Fibroblast of lung (primary cell): ENCODE results near the gene ASB18. TPM values are rescaled to one million over a fixed set of nuclear protein-coding genes. Genes with fewer than 3 reads are reported as not detected.

Experiments
- DNase-seq, 2 donors: peaks; one replicate each; pipeline versions ENCODE4 v3.0.0 to v3.0.0-alpha.2; 2010; ENCODE audit warnings: low read depth in 2 of 2
- H2AFZ ChIP-seq: 2 replicates; pipeline ENCODE4 v1.5.1; 2012; ENCODE audit warnings: low read length, control low read depth, inconsistent platforms
- H3K27ac ChIP-seq: 2 replicates; pipeline ENCODE4 v1.5.1; 2011; ENCODE audit warnings: low read length, control low read depth; ENCODE audit not compliant: insufficient read depth
- H3K27me3 ChIP-seq: 2 replicates; pipeline ENCODE4 v1.5.1; 2011; ENCODE audit warnings: mild to moderate bottlenecking, low read length; ENCODE audit not compliant: control insufficient read depth, insufficient read depth
- H3K36me3 ChIP-seq: 2 replicates; pipeline ENCODE4 v1.5.1; 2011; ENCODE audit warnings: low read length; ENCODE audit not compliant: control insufficient read depth, insufficient read depth
- H3K4me1 ChIP-seq: 2 replicates; pipeline ENCODE4 v1.5.1; 2011; ENCODE audit warnings: low read length; ENCODE audit not compliant: control insufficient read depth, insufficient read depth; ENCODE audit errors: extremely low read depth
- H3K4me2 ChIP-seq: 2 replicates; pipeline ENCODE4 v1.5.1; 2011; ENCODE audit warnings: low read length, control low read depth; ENCODE audit not compliant: insufficient read depth; ENCODE audit errors: extremely low read depth
- H3K4me3 ChIP-seq, 4 experiments: fragments of 200-600 bp in 1 of 4; sonication (generic) in 1 of 4; replicated peaks in 1 of 4; 2 replicates each; pipeline ENCODE4 v1.5.1; 2011 to 2016; ENCODE audit warnings: low read length in 4 of 4, low read depth in 3 of 4, mild to moderate bottlenecking in 3 of 4, control low read depth in 2 of 4, inconsistent platforms in 1 of 4, mixed read lengths in 1 of 4; ENCODE audit not compliant: insufficient read depth in 1 of 4; ENCODE audit errors: control extremely low read depth in 1 of 4
- H3K79me2 ChIP-seq: 2 replicates; pipeline ENCODE4 v1.5.1; 2012; ENCODE audit warnings: mild to moderate bottlenecking, low read length, inconsistent platforms; ENCODE audit not compliant: control insufficient read depth, insufficient read depth
- H3K9ac ChIP-seq: 2 replicates; pipeline ENCODE4 v1.5.1; 2011; ENCODE audit warnings: mild to moderate bottlenecking, low read length, control low read depth; ENCODE audit not compliant: insufficient read depth
- H3K9me3 ChIP-seq: 2 replicates; pipeline ENCODE4 v1.5.1; 2012; ENCODE audit warnings: low read depth, low read length; ENCODE audit not compliant: control insufficient read depth, insufficient read depth
- H4K20me1 ChIP-seq: 2 replicates; pipeline ENCODE4 v1.5.1; 2011; ENCODE audit warnings: low read length; ENCODE audit not compliant: control insufficient read depth, insufficient read depth; ENCODE audit errors: extremely low read depth
- EZH2 ChIP-seq: IDR thresholded peaks from 2 replicates; pipeline ENCODE4 v1.5.1; 2012; ENCODE audit warnings: low read length, control low read depth, mild to moderate bottlenecking; ENCODE audit errors: missing control alignments
- polyA plus RNA-seq, 2 donors: library from polyadenylated mRNA; depleted of rRNA in 1 of 2; stranded (reverse) in 1 of 2; unstranded in 1 of 2; fragments of >200 nt; gene quantifications; 2 replicates each; pipeline ENCODE4 v1.2.1, GENCODE V29; 2011 to 2012; ENCODE audit warnings: missing spikeins in 1 of 2
- total RNA-seq: library from RNA; depleted of rRNA; stranded (reverse); fragments of >200 nt; gene quantifications from 2 replicates; pipeline ENCODE4 v1.2.1, GENCODE V29; 2014
- TF ChIP-seq, protein P1 (sequence below), 2 donors: IDR thresholded peaks in 1 of 2; conservative IDR thresholded peaks in 1 of 2; 1 replicate in 1 of 2; 2 replicates in 1 of 2; pipeline ENCODE4 v1.5.1; 2011 to 2012; ENCODE audit warnings: low read length in 2 of 2, control low read depth in 1 of 2, inconsistent platforms in 1 of 2, low read depth in 1 of 2, mild to moderate bottlenecking in 1 of 2

Gene ASB18
- total and polyA plus RNA-seq, 2 donors (not counting 1 experiment from before 2014, with no cell fraction given): not detected

DNA sequence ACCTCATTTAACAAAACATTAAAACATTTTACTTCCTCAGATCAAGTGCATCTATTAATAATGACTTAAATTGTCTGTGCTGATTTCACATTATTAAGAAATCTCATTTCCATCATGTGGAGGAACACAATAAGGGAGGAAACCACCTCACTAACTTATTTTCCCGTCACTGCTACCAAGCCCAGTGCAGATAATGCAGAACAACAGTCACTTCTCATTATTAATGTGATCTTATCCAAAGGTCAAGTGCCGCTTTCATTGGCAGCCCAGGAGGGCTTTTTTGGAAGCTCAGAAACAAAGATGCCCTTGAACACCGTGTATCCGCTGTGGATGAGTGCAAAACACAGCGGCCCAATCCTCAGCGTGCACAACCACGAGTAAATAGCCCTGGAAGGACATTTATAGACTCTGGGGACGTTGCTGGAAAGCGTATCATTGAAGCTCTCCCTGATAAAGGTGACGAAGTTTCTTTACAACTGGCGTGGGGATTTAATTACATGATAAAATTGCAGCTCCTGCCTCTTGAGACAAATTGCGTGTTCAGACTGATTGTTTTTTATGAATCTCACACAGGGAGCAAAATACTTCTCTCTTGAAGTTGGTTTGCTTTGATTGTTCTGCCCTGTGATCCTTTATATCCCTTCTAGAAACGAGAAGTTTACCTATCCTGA lies 13.2 kb downstream of the ASB18 start:
- H3K4me3 ChIP-seq: no peak overlapping the region
- DNase-seq: no peak
- no peaks in the 10 kb centered on the region for H3K79me2 ChIP-seq
- H3K4me1 ChIP-seq: no peaks in the 10 kb centered on the region
- no peaks in the 10 kb centered on the region for H3K27me3 ChIP-seq
- no peak overlapping the region for H3K27ac ChIP-seq
- H3K4me2 ChIP-seq: no peak overlapping the region
- no peaks in the 10 kb centered on the region for H4K20me1 ChIP-seq
- TF ChIP-seq EZH2: no peak
- TF ChIP-seq, protein P1, sequence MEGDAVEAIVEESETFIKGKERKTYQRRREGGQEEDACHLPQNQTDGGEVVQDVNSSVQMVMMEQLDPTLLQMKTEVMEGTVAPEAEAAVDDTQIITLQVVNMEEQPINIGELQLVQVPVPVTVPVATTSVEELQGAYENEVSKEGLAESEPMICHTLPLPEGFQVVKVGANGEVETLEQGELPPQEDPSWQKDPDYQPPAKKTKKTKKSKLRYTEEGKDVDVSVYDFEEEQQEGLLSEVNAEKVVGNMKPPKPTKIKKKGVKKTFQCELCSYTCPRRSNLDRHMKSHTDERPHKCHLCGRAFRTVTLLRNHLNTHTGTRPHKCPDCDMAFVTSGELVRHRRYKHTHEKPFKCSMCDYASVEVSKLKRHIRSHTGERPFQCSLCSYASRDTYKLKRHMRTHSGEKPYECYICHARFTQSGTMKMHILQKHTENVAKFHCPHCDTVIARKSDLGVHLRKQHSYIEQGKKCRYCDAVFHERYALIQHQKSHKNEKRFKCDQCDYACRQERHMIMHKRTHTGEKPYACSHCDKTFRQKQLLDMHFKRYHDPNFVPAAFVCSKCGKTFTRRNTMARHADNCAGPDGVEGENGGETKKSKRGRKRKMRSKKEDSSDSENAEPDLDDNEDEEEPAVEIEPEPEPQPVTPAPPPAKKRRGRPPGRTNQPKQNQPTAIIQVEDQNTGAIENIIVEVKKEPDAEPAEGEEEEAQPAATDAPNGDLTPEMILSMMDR (conservative IDR thresholded peaks at IDR 0.05 in 1 of 2, IDR thresholded peaks at IDR 0.05 in 1 of 2; ENCODE audit: low read depth in 1 of 2, low read length in 2 of 2): no peak
- no peaks in the 10 kb centered on the region for H3K36me3 ChIP-seq
- no peak overlapping the region for H2AFZ ChIP-seq
- H3K9ac ChIP-seq: no peak overlapping the region
- no peaks in the 10 kb centered on the region for H3K9me3 ChIP-seq

DNA sequence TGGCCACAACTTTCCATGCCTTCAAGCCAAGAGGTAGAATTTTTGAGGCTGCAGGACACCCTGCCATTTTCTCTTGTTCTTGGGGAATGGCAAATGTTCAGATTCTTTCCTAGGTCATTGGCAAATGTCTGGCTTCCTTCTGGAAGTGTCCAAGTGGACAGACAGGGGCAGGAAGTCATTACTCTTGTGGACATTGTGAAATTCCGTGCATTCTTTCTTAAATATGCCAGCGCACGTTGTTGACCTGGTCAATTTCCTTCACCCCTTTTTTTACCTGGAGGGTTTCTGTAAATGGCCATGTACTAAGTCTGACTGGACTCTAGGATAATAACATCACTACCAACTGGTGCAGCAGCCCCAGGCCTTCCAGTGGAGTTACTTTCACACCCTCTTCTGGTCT lies 13.9 kb downstream of the ASB18 start:
- Histone ChIP-seq H3K27ac (no peak overlapping the region), H3K4me1 (no peaks in the 10 kb centered on the region), H3K4me2 (no peak overlapping the region), H3K36me3 (no peaks in the 10 kb centered on the region), H4K20me1 (no peaks in the 10 kb centered on the region), H2AFZ (no peak overlapping the region), H3K4me3 (no peak overlapping the region), H3K79me2 (no peaks in the 10 kb centered on the region), H3K9ac (no peak overlapping the region), H3K27me3 (no peaks in the 10 kb centered on the region), H3K9me3 (no peaks in the 10 kb centered on the region)
- TF ChIP-seq EZH2: no peak
- TF ChIP-seq, protein P1 (conservative IDR thresholded peaks at IDR 0.05 in 1 of 2, IDR thresholded peaks at IDR 0.05 in 1 of 2; ENCODE audit: low read depth in 1 of 2, low read length in 2 of 2): no peak
- DNase-seq: no peak

DNA sequence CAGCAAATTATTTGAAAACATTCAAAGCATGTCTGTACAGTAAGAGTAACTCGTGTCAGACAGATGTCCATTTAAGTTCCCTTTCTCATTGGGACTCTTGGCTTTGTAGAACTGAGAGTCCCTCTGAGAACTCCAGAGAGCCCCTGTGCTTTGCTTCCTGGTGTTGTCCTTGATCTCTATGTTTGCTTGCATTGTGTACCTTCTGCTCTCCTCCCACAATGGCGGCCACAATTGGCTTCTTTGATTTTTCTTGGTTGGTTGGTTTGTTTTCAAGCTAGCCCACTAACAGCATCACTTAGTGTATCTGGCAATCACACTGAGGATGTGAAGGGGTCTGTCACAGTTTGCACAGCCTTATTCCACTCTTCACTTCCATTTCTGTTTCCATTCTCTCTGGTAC lies 15.1 kb downstream of the ASB18 start:
- no peak overlapping the region for H2AFZ ChIP-seq
- no peaks in the 10 kb centered on the region for H3K79me2 ChIP-seq

More for the DNA sequence above, 15.1 kb downstream of the ASB18 start:
- Histone ChIP-seq H3K9me3 (no peaks in the 10 kb centered on the region), H4K20me1 (no peaks in the 10 kb centered on the region), H3K4me1 (no peaks in the 10 kb centered on the region), H3K27ac (no peak overlapping the region), H3K36me3 (no peaks in the 10 kb centered on the region), H3K27me3 (no peaks in the 10 kb centered on the region), H3K4me2 (no peak overlapping the region), H3K9ac (no peak overlapping the region), H3K4me3 (no peak overlapping the region)
- DNase-seq: no peak
- TF ChIP-seq EZH2: no peak
- TF ChIP-seq, protein P1 (conservative IDR thresholded peaks at IDR 0.05 in 1 of 2, IDR thresholded peaks at IDR 0.05 in 1 of 2; ENCODE audit: low read depth in 1 of 2, low read length in 2 of 2): no peak
